Sigmoid colon (tissue), 7 donors: ENCODE results near the gene NTM. TPM values are rescaled to one million over a fixed set of nuclear protein-coding genes. Genes with fewer than 3 reads are reported as not detected.

Source experiments
- DNase-seq: peaks from one replicate; pipeline ENCODE4 v3.0.0-alpha.2; 2019
- H3K27ac ChIP-seq, 4 donors: fragments of 200-600 bp; sonication (generic); one replicate each; pipeline ENCODE4 v1.5.1; 2016 to 2019; ENCODE audit warnings: mild to moderate bottlenecking in 1 of 4
- H3K27me3 ChIP-seq, 3 donors: fragments of 200-600 bp; sonication (generic); one replicate each; pipeline ENCODE4 v1.5.1; 2019; ENCODE audit warnings: mild to moderate bottlenecking in 1 of 3
- H3K36me3 ChIP-seq, 4 donors: fragments of 200-600 bp; sonication (generic); one replicate each; pipeline ENCODE4 v1.5.1; 2016 to 2019
- H3K4me1 ChIP-seq, 4 donors: fragments of 200-600 bp; sonication (generic); one replicate each; pipeline ENCODE4 v1.5.1; 2017 to 2019
- H3K4me3 ChIP-seq, 4 donors: fragments of 200-600 bp; sonication (generic); one replicate each; pipeline ENCODE4 v1.5.1; 2017 to 2019; ENCODE audit warnings: mild to moderate bottlenecking in 2 of 4, moderate library complexity in 1 of 4
- H3K9me3 ChIP-seq, 4 donors: fragments of 200-600 bp in 3 of 4; sonication (generic) in 3 of 4; one replicate each; pipeline versions ENCODE4 v1.5.1 to v1.6.1; 2013 to 2019
- CTCF ChIP-seq, 4 experiments: fragments of 450-650 bp in 3 of 4; fragments of 200-600 bp in 1 of 4; IDR thresholded peaks; one replicate each; pipeline ENCODE4 v1.5.1; 2016 to 2019; ENCODE audit warnings: antibody characterized with exemption in 4 of 4, mild to moderate bottlenecking in 3 of 4, moderate library complexity in 2 of 4
- EP300 ChIP-seq, 4 donors: sonication (generic); formaldehyde crosslinking; IDR thresholded peaks; one replicate each; pipeline ENCODE4 v1.6.1; 2017; ENCODE audit warnings: antibody characterized with exemption in 4 of 4
- POLR2A ChIP-seq, 2 donors: fragments of 450-650 bp; IDR thresholded peaks; one replicate each; pipeline ENCODE4 v1.6.1; 2016; ENCODE audit warnings: antibody characterized with exemption in 2 of 2, mild to moderate bottlenecking in 2 of 2, moderate library complexity in 2 of 2
- POLR2AphosphoS5 ChIP-seq, 4 donors: sonication (generic); formaldehyde crosslinking; IDR thresholded peaks; one replicate each; pipeline ENCODE4 v1.6.1; 2017; ENCODE audit warnings: antibody characterized with exemption in 4 of 4
- WGBS, 2 donors: extraction: QIAGEN DNeasy Blood & Tissue Kit; methylation state at CpG; one replicate each; pipeline ENCODE4 v1.1.7; 2013; 5-methylcytosine and 5-hydroxymethylcytosine counted together
- intact Hi-C: fragments of 100-400 bp; cut with DNase I; formaldehyde crosslinking; loops from one replicate; pipeline ENCODE4 v1.15.1; 2023
- polyA plus RNA-seq, 3 donors: library from polyadenylated mRNA; stranded (reverse); fragments of 200-250 nt; gene quantifications; one replicate each; pipeline ENCODE4 v1.2.3, GENCODE V29; 2013
- total RNA-seq, 4 donors: library from RNA; depleted of rRNA; stranded (reverse); fragments of >200 nt; gene quantifications; one replicate each; pipeline ENCODE4 v1.1.0, GENCODE V29; 2016
- donor health status: healthy with polysubstance abuse.
- donor health status: Bipolar disorder and iron deficiency.
- donor health status: healthy.

Gene NTM
- total and polyA plus RNA-seq, 7 donors: 0.96 to 18.3 (median 6.4) TPM; not detected in 1

- no peaks in the 10 kb centered on the region for H3K36me3 ChIP-seq
- no peaks in the 10 kb centered on the region for H3K9me3 ChIP-seq
- H3K27me3 ChIP-seq: no peaks in the 10 kb centered on the region
- no peaks in the 10 kb centered on the region for H3K4me1 ChIP-seq
- intact Hi-C loops: no loop called here
- 52 to 77% methylated on average over 6 of the region's 6 CpGs for WGBS, 2 donors
- no peak overlapping the region for H3K27ac ChIP-seq
- H3K4me3 ChIP-seq: no peak overlapping the region
- TF ChIP-seq EP300 (IDR thresholded peaks at IDR 0.05) (no peak), POLR2A (IDR thresholded peaks at IDR 0.05) (no peak), CTCF (IDR thresholded peaks at IDR 0.05) (no peak), POLR2AphosphoS5 (IDR thresholded peaks at IDR 0.05) (no peak)
- DNase-seq: no peak
Observed at GRCh38 chr11:131943295-131943694, 572.9 kb downstream of the NTM start.

- DNase-seq: no peak
- Histone ChIP-seq H3K36me3 (no peaks in the 10 kb centered on the region), H3K27ac (no peak overlapping the region), H3K27me3 (no peaks in the 10 kb centered on the region), H3K4me1 (no peaks in the 10 kb centered on the region), H3K4me3 (no peak overlapping the region), H3K9me3 (no peaks in the 10 kb centered on the region)
- no peak for TF ChIP-seq CTCF (IDR thresholded peaks at IDR 0.05)
- TF ChIP-seq POLR2A (IDR thresholded peaks at IDR 0.05): no peak
- TF ChIP-seq EP300 (IDR thresholded peaks at IDR 0.05): no peak
- no peak for TF ChIP-seq POLR2AphosphoS5 (IDR thresholded peaks at IDR 0.05)
- intact Hi-C loops: no loop called here
- WGBS, 2 donors: 84 to 87% methylated on average over 6 of the region's 6 CpGs
Observed at GRCh38 chr11:131944736-131945135, 574.3 kb downstream of the NTM start.

- Histone ChIP-seq H3K36me3 (no peaks in the 10 kb centered on the region), H3K9me3 (no peaks in the 10 kb centered on the region), H3K27ac (no peak overlapping the region), H3K27me3 (no peaks in the 10 kb centered on the region), H3K4me1 (no peaks in the 10 kb centered on the region), H3K4me3 (no peak overlapping the region)
- no peak for TF ChIP-seq EP300 (IDR thresholded peaks at IDR 0.05)
- no peak for TF ChIP-seq POLR2AphosphoS5 (IDR thresholded peaks at IDR 0.05)
- TF ChIP-seq POLR2A (IDR thresholded peaks at IDR 0.05): no peak
- no peak for TF ChIP-seq CTCF (IDR thresholded peaks at IDR 0.05)
- 84% methylated on average over 7 of the region's 7 CpGs for WGBS, 2 donors
- DNase-seq: no peak
- intact Hi-C loops: no loop called here
Observed at GRCh38 chr11:131945706-131946105, 575.3 kb downstream of the NTM start.

- WGBS, 2 donors: 75 to 82% methylated on average over 2 of the region's 2 CpGs
- no peaks in the 10 kb centered on the region for H3K36me3 ChIP-seq
- DNase-seq: no peak
- no peaks in the 10 kb centered on the region for H3K9me3 ChIP-seq
- H3K4me3 ChIP-seq: no peak overlapping the region
- no peaks in the 10 kb centered on the region for H3K4me1 ChIP-seq
- no peak overlapping the region for H3K27ac ChIP-seq
- no peak for TF ChIP-seq POLR2AphosphoS5 (IDR thresholded peaks at IDR 0.05)
- TF ChIP-seq CTCF (IDR thresholded peaks at IDR 0.05): no peak
- no peak for TF ChIP-seq POLR2A (IDR thresholded peaks at IDR 0.05)
- TF ChIP-seq EP300 (IDR thresholded peaks at IDR 0.05): no peak
- H3K27me3 ChIP-seq: no peaks in the 10 kb centered on the region
- intact Hi-C loops: no loop called here
Observed at GRCh38 chr11:131947511-131947910, 577.1 kb downstream of the NTM start.

GRCh38 chr11:131951121-131951520 lies 580.7 kb downstream of the NTM start:
- Histone ChIP-seq H3K4me3 (no peak overlapping the region), H3K27ac (no peak overlapping the region), H3K4me1 (peaks cover 0 to 4% (median 0%) of the 10 kb centered on the region in 4 donors), H3K27me3 (no peaks in the 10 kb centered on the region), H3K36me3 (no peaks in the 10 kb centered on the region), H3K9me3 (no peaks in the 10 kb centered on the region)
- WGBS, 2 donors: 81 to 89% methylated on average over 2 of the region's 2 CpGs
- intact Hi-C loops: no loop called here
- TF ChIP-seq POLR2AphosphoS5 (IDR thresholded peaks at IDR 0.05) (no peak), POLR2A (IDR thresholded peaks at IDR 0.05) (no peak), EP300 (IDR thresholded peaks at IDR 0.05) (no peak), CTCF (IDR thresholded peaks at IDR 0.05) (no peak)
- no peak for DNase-seq
